Measurements from ENCODE around the gene TRIB2. TPM values are rescaled to one million over a fixed set of nuclear protein-coding genes. Genes with fewer than 3 reads are reported as not detected.

TRIB2 gene
- total and polyA plus RNA-seq, 2 of the 13 experiments (the other 11 are each of a cell fraction or from before 2014, with no cell fraction given), result 1.1 to 2.3 TPM

- CTCF ChIA-PET (ENCODE audit: low intra/inter-chr PET ratio, low total read pairs), result no interaction called here
- Histone ChIP-seq H2AFZ (ENCODE audit: low read length) (no peak overlapping the region), H3K9ac (ENCODE audit: insufficient read depth, low read depth, low read length) (peak overlapping the region; percentile 35), H4K20me1 (ENCODE audit: insufficient read depth, low read length) (no peaks in the 10 kb centered on the region), H3K4me2 (ENCODE audit: low read depth, low read length) (peak overlapping the region; percentile 79), H3K4me1 (ENCODE audit: insufficient read depth, low read length) (peaks cover 25% of the 10 kb centered on the region), H3K79me2 (ENCODE audit: insufficient read depth, low read length) (no peaks in the 10 kb centered on the region), H3K27ac (ENCODE audit: extremely low read length, insufficient read depth, low read length) (no peak overlapping the region), H3K4me3 (replicated peaks in 1 of 3; ENCODE audit: insufficient read depth in 1 of 3, low read depth in 2 of 3, low read length in 3 of 3) (peak overlapping the region; percentile 53 to 67 (median 54)), H3K36me3 (replicated peaks in 1 of 2; ENCODE audit: control insufficient read depth in 1 of 2, insufficient read depth in 2 of 2, low read length in 2 of 2) (no peaks in the 10 kb centered on the region), H3K27me3 (ENCODE audit: control insufficient read depth in 1 of 2, insufficient read depth in 2 of 2, low read length in 2 of 2) (peaks cover 6 to 45% of the 10 kb centered on the region in 2 experiments), H3K9me3 (ENCODE audit: low read length) (no peaks in the 10 kb centered on the region)
- in situ Hi-C loops (cut with HindIII; ENCODE audit: extremely low pct_ligation_motif_present, low pct_unique_long_range_greater_than_20kb) (loop anchor here (5.0 kb wide), 1 partner anchor 885 kb away; no protein-coding TSS in a partner anchor), intact Hi-C loops (cut with micrococcal nuclease; ENCODE audit: unreplicated experiment) (loop anchor here (2.0 to 5.0 kb wide), 3 partner anchors 61 to 889 kb away; no protein-coding TSS in a partner anchor)
- under 1% methylated on average over 61 of the region's 74 CpGs for WGBS (ENCODE audit: low lambda C conversion rate)
- TSS peak; percentile 46 for BruUV-seq (replicated peaks)
- POLR2A ChIA-PET, result no interaction called here
- ATAC-seq, result peak; percentile 79
- no peak for DNase-seq (ENCODE audit: low spot score)
- no peak for FAIRE-seq
- TF ChIP-seq ZFP1 (CRISPR knock-in tag; IDR thresholded peaks at IDR 0.05), result no peak
- 0 out of 2 replicates have a peak, but pooled peaks have one; percentile 28 for TF ChIP-seq ZNF224 (CRISPR knock-in tag; IDR thresholded peaks at IDR 0.05)
- peak; percentile 49; the same call in 1 of the 2 replicates for TF ChIP-seq RNF2 (conservative IDR thresholded peaks at IDR 0.05; ENCODE audit: low read depth)
- TF ChIP-seq TFDP1 (CRISPR knock-in tag; IDR thresholded peaks at IDR 0.05; ENCODE audit: borderline replicate concordance), result peak; percentile 45; the same call in 1 of the 2 replicates
- TF ChIP-seq ZFY (CRISPR knock-in tag; IDR thresholded peaks at IDR 0.05), result 0 out of 2 replicates have a peak, but pooled peaks have one; percentile 25
- TF ChIP-seq MED1 (CRISPR knock-in tag; IDR thresholded peaks at IDR 0.05), result 0 out of 2 replicates have a peak, but pooled peaks have one; percentile 16
- no peak for TF ChIP-seq ZNF607 (CRISPR knock-in tag; IDR thresholded peaks at IDR 0.05; ENCODE audit: borderline replicate concordance)
- TF ChIP-seq STAG1 (CRISPR knock-in tag; IDR thresholded peaks at IDR 0.05), result peak; percentile 22
- peak; percentile 41 for TF ChIP-seq HNRNPLL (IDR thresholded peaks at IDR 0.05; ENCODE audit: low read depth, low read length, poor library complexity, severe bottlenecking)
- 0 out of 2 replicates have a peak, but pooled peaks have one; percentile 24 for TF ChIP-seq RFXAP (CRISPR knock-in tag; IDR thresholded peaks at IDR 0.05; ENCODE audit: borderline replicate concordance)
- TF ChIP-seq ZNF777 (CRISPR knock-in tag; IDR thresholded peaks at IDR 0.05), result peak; percentile 86; the same call in 1 of the 2 replicates
- 0 out of 2 replicates have a peak, but pooled peaks have one; percentile 57 for TF ChIP-seq DNMT1 (CRISPR knock-in tag; IDR thresholded peaks at IDR 0.05)
- peak; percentile 29; the same call in 1 of the 2 replicates for TF ChIP-seq ZNF292 (CRISPR knock-in tag; IDR thresholded peaks at IDR 0.05; ENCODE audit: borderline replicate concordance, low read depth)
- TF ChIP-seq MEIS2 (CRISPR knock-in tag; IDR thresholded peaks at IDR 0.05), result 0 out of 2 replicates have a peak, but pooled peaks have one; percentile 2
- TF ChIP-seq HOXA3 (CRISPR knock-in tag; IDR thresholded peaks at IDR 0.05), result 0 out of 2 replicates have a peak, but pooled peaks have one; percentile 15
- TF ChIP-seq GFI1 (CRISPR knock-in tag; IDR thresholded peaks at IDR 0.05; ENCODE audit: borderline replicate concordance), result 0 out of 2 replicates have a peak, but pooled peaks have one; percentile 18
- TF ChIP-seq ZNF598 (CRISPR knock-in tag; IDR thresholded peaks at IDR 0.05; ENCODE audit: borderline replicate concordance), result peak; percentile 47; the same call in 1 of the 2 replicates
- TF ChIP-seq ZNF713 (CRISPR knock-in tag; IDR thresholded peaks at IDR 0.05), result no peak
- TF ChIP-seq CTCF (CRISPR knock-in tag; IDR thresholded peaks at IDR 0.05), result peak; percentile 29
Observed at GRCh38 chr2:12717191-12718014, 667 bp downstream of the TRIB2 start.
